Ishikawa (cell line): Measurements from ENCODE around the gene SCD5.

Experiments used
- CREB1 ChIP-seq: IDR thresholded peaks from 2 replicates; pipeline ENCODE4 v1.6.1; 2012; ENCODE audit warnings: low read depth
- EGR1 ChIP-seq: IDR thresholded peaks from 2 replicates; pipeline ENCODE4 v1.6.1; 2012
- EP300 ChIP-seq: IDR thresholded peaks from 2 replicates; pipeline ENCODE4 v1.6.1; 2012; ENCODE audit warnings: borderline replicate concordance
- FOXM1 ChIP-seq: IDR thresholded peaks from 2 replicates; pipeline ENCODE4 v1.6.1; 2012; ENCODE audit warnings: low read depth, borderline replicate concordance
- NFIC ChIP-seq: IDR thresholded peaks from 2 replicates; pipeline ENCODE4 v1.6.1; 2012
- RAD21 ChIP-seq: IDR thresholded peaks from 2 replicates; pipeline ENCODE4 v1.6.1; 2012; ENCODE audit warnings: low read depth
- TAF1 ChIP-seq: IDR thresholded peaks from 2 replicates; pipeline ENCODE4 v1.6.1; 2012; ENCODE audit warnings: low read depth, mild to moderate bottlenecking
- TCF12 ChIP-seq: IDR thresholded peaks from 2 replicates; pipeline ENCODE4 v1.6.1; 2012; ENCODE audit warnings: low read depth
- TEAD4 ChIP-seq: IDR thresholded peaks from 2 replicates; pipeline ENCODE4 v1.6.1; 2012
- YY1 ChIP-seq: IDR thresholded peaks from 2 replicates; pipeline ENCODE4 v1.6.1; 2012; ENCODE audit warnings: low read depth
- ZBTB7A ChIP-seq: IDR thresholded peaks from 2 replicates; pipeline ENCODE4 v1.6.1; 2012; ENCODE audit warnings: low read depth
- TF ChIP-seq, protein P1 (sequence below): IDR thresholded peaks from 2 replicates; pipeline ENCODE4 v1.6.1; 2012
- TF ChIP-seq, protein P2 (sequence below): IDR thresholded peaks from 2 replicates; pipeline ENCODE4 v1.6.1; 2012; ENCODE audit warnings: low read depth, mild to moderate bottlenecking
- TF ChIP-seq, protein P3 (sequence below): IDR thresholded peaks from 2 replicates; pipeline ENCODE4 v1.6.1; 2012

SCD5 gene

DNA sequence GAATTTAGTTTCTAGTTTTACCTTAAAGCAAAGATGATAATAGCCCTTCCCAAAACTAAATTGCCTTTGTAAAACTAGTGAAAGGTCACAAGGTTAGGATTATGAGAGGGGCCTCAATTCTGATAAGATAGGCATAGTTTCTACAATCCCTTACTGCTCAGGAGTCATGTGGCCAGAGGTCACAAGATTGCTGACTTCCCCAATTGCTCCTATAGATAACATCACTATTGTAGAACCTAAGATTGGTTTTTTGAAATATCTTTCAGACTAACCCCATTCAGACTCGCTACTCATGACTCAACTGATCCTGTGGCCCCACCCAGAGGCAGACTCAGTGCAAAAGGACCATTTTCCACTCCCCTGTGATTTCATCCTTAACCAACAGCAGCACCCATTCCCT lies 70.3 kb downstream of the SCD5 start:
- TF ChIP-seq FOXM1 (no peak), EGR1 (no peak), EP300 (no peak)

DNA sequence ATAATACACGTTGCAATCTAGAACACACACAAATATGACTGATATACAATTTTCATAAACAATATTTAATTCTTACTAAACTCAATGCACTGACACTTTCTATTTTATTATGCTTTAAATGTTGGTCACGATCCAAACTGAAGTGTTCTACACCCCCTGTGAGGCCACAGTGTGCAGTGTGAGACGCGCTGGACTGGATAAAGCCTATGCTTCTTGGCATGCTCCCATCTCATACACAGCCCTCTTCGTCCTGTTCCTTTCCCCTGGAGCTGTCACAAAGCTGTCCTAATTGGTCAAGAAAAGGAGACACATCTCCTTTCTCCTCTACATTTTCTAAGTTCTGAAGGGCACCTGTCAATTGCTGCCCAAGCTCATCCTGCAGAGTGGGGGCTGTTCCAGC lies 72.0 kb downstream of the SCD5 start:
- TF ChIP-seq TCF12 (no peak), EGR1 (no peak), NFIC (no peak), RAD21 (no peak), TEAD4 (no peak), ZBTB7A (no peak), TAF1 (no peak), YY1 (no peak), CREB1 (no peak)
- TF ChIP-seq, protein P1, sequence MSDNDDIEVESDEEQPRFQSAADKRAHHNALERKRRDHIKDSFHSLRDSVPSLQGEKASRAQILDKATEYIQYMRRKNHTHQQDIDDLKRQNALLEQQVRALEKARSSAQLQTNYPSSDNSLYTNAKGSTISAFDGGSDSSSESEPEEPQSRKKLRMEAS, result no peak
- TF ChIP-seq, protein P2, sequence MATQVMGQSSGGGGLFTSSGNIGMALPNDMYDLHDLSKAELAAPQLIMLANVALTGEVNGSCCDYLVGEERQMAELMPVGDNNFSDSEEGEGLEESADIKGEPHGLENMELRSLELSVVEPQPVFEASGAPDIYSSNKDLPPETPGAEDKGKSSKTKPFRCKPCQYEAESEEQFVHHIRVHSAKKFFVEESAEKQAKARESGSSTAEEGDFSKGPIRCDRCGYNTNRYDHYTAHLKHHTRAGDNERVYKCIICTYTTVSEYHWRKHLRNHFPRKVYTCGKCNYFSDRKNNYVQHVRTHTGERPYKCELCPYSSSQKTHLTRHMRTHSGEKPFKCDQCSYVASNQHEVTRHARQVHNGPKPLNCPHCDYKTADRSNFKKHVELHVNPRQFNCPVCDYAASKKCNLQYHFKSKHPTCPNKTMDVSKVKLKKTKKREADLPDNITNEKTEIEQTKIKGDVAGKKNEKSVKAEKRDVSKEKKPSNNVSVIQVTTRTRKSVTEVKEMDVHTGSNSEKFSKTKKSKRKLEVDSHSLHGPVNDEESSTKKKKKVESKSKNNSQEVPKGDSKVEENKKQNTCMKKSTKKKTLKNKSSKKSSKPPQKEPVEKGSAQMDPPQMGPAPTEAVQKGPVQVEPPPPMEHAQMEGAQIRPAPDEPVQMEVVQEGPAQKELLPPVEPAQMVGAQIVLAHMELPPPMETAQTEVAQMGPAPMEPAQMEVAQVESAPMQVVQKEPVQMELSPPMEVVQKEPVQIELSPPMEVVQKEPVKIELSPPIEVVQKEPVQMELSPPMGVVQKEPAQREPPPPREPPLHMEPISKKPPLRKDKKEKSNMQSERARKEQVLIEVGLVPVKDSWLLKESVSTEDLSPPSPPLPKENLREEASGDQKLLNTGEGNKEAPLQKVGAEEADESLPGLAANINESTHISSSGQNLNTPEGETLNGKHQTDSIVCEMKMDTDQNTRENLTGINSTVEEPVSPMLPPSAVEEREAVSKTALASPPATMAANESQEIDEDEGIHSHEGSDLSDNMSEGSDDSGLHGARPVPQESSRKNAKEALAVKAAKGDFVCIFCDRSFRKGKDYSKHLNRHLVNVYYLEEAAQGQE, result no peak

DNA sequence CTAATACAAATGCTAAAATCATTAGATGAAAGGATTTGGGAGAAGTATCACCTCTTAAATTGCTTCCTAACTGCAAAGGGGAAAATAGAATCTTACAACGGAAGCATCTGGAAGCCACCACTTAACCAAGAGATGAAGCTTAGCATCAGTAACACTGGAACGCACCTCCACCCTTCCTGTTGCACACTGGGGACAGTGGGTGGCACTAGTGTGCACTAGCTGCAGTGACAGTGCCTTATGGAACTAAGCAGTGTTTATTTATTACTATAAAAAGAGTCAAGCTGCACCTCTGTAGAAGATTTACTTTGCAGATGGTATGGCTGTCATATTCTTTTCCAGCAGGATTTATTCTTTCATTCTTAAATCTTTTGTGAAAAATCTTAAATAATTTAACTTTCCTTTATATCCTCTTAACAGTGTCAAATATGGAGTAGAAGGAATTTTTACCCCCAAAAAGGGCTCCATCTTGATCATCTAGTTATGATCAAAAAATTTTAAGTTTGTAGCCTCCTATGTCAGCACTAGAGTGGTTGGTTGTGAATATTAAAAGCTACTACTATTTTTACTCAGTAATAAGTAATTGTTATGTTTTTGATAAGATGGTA lies 76.7 kb downstream of the SCD5 start:
- no peak for TF ChIP-seq NFIC
- TF ChIP-seq RAD21, result peak; percentile 80

DNA sequence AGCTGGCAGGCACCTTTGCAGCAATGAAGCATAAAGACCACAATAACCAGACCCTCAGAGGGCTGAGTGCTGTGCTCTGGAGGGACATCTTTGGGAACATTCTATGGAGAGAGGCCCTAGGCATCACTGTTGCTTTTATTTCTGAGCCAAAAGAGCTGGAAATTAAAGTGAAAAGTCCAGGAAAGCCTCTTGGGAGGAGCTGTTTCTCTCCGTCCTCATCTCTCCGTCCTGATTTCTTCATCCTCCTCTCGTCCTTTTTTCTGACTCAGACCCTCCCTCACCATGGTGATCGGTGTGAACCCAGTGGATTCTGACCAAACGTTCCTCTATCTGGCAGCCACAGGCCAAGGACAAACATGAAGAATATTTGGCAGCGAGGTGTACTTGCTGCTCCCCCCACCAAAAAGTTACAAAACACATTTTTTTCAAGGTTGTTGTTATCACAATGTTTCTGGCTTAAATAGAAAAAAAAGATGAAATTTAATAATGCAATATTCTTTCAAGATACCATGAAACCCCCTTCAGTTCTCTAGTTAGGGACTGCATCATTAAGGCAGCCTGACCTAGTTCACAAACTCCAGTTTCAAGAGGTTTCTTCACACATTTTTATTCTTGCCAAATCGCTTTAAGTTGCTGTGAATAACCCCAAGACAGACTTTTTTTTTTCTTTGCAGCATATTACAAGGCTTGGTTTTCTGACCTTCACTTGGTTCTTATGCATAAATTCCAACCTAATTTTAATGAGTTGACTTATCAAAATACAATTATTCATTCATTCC lies 80.2 kb downstream of the SCD5 start:
- TF ChIP-seq CREB1 (no peak), EP300 (no peak), ZBTB7A (no peak), RAD21 (no peak)
- TF ChIP-seq, protein P1, result no peak
- TF ChIP-seq, protein P2, result no peak
- TF ChIP-seq, protein P3, sequence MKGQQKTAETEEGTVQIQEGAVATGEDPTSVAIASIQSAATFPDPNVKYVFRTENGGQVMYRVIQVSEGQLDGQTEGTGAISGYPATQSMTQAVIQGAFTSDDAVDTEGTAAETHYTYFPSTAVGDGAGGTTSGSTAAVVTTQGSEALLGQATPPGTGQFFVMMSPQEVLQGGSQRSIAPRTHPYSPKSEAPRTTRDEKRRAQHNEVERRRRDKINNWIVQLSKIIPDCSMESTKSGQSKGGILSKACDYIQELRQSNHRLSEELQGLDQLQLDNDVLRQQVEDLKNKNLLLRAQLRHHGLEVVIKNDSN, result no peak

DNA sequence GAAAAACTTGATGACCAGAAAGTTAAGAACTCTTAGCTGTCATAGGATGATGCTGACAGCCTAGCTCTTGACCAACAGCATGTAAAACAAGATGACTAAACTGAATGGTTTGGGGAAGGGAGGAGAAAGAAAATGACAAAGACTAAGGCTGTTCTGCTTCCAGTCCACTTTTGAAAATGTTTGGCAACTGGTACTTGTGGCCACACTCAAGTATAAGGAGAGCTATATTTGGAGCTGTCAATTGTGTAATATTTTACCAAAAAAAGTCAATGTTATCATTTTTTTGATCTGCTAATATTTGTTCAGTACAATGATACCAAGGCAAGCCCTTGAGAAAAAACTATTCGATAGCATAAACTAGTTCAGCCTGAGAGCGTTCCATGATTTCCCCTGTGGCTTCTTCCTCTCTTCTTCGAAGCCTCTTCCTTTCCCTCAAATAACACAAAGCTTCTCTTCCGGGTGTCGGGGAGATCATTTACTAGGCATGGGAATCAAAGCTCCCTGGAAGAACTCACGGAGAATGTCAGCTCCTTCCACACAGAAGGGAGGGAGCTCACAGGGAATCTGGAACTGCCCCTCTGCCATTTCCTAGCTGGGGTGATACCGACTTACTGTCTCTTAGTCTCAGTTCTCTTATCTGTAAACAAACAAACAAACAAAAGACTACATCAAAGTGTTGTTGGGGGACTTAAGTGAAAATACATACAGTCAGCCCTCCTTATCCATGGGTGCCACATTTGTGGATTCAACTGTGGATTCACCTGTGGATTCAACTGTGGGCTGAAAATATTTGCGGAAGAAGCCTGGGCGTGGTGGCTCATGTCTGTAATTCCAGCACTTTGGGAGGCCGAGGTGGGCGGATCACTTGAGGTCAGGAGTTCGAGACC lies 82.6 kb downstream of the SCD5 start:
- no peak for TF ChIP-seq CREB1
- TF ChIP-seq, protein P2, result no peak
- TF ChIP-seq EP300, result no peak
